CD14-positive monocyte (primary cell): ENCODE measurements around the gene BNC2. TPM values are rescaled to one million over a fixed set of nuclear protein-coding genes. Genes with fewer than 3 reads are reported as not detected.

Experiments
- DNase-seq, 3 donors: peaks; one replicate each; pipeline ENCODE4 v3.0.0-alpha.2; 2011 to 2022
- H2AFZ ChIP-seq: 2 replicates; pipeline ENCODE4 v1.6.0; 2012; ENCODE audit warnings: mild to moderate bottlenecking, low read depth, low read length, inconsistent platforms; ENCODE audit not compliant: insufficient read depth, poor library complexity, severe bottlenecking
- H3K27ac ChIP-seq, 2 donors: 1 replicate in 1 of 2; 2 replicates in 1 of 2; pipeline ENCODE4 v1.5.1; 2012 to 2013; ENCODE audit warnings: low read length in 2 of 2, control low read depth in 1 of 2, inconsistent platforms in 1 of 2, low read depth in 1 of 2, mild to moderate bottlenecking in 1 of 2
- H3K27me3 ChIP-seq, 2 donors: one replicate each; pipeline versions ENCODE4 v1.6.0 to v1.6.1; 2011 to 2013; ENCODE audit warnings: low read length in 2 of 2; ENCODE audit not compliant: control insufficient read depth in 2 of 2, insufficient read depth in 2 of 2
- H3K36me3 ChIP-seq, 2 donors: replicated peaks in 1 of 2; 1 replicate in 1 of 2; 2 replicates in 1 of 2; pipeline versions ENCODE4 v1.5.1 to v1.6.1; 2012 to 2013; ENCODE audit warnings: low read length in 2 of 2, control low read depth in 1 of 2, inconsistent platforms in 1 of 2, mild to moderate bottlenecking in 1 of 2; ENCODE audit not compliant: insufficient read depth in 2 of 2, control insufficient read depth in 1 of 2
- H3K4me1 ChIP-seq, 2 donors: 1 replicate in 1 of 2; 2 replicates in 1 of 2; pipeline versions ENCODE4 v1.5.1 to v1.6.1; 2012 to 2013; ENCODE audit warnings: low read length in 2 of 2, control low read depth in 1 of 2, inconsistent platforms in 1 of 2, mild to moderate bottlenecking in 1 of 2, moderate library complexity in 1 of 2; ENCODE audit not compliant: insufficient read depth in 2 of 2, control insufficient read depth in 1 of 2
- H3K4me2 ChIP-seq: replicated peaks from 2 replicates; pipeline ENCODE3; 2012; ENCODE audit warnings: low read length, moderate library complexity, mild to moderate bottlenecking; ENCODE audit not compliant: poor library complexity, severe bottlenecking; ENCODE audit errors: extremely low read depth
- H3K4me3 ChIP-seq, 3 experiments: fragments of 200-600 bp in 1 of 3; sonication (generic) in 1 of 3; replicated peaks in 1 of 3; 1 replicate in 2 of 3; 2 replicates in 1 of 3; pipeline ENCODE4 v1.5.1; 2011 to 2013; ENCODE audit warnings: low read length in 3 of 3, mild to moderate bottlenecking in 3 of 3, control low read depth in 2 of 3, low read depth in 2 of 3, inconsistent platforms in 1 of 3, moderate library complexity in 1 of 3
- H3K79me2 ChIP-seq: 2 replicates; pipeline ENCODE4 v1.6.0; 2012; ENCODE audit warnings: mild to moderate bottlenecking, control low read depth, inconsistent platforms, low read length, moderate library complexity; ENCODE audit not compliant: insufficient read depth
- H3K9ac ChIP-seq: 2 replicates; pipeline ENCODE4 v1.6.0; 2017; ENCODE audit warnings: low read length, mild to moderate bottlenecking; ENCODE audit not compliant: insufficient read depth, poor library complexity, severe bottlenecking
- H3K9me3 ChIP-seq, 2 donors: replicated peaks in 1 of 2; 1 replicate in 1 of 2; 2 replicates in 1 of 2; pipeline versions ENCODE4 v1.5.1 to v1.6.1; 2012 to 2013; ENCODE audit warnings: low read length in 2 of 2, control low read depth in 1 of 2; ENCODE audit not compliant: control insufficient read depth in 1 of 2, insufficient read depth in 1 of 2
- H4K20me1 ChIP-seq: 2 replicates; pipeline ENCODE4 v1.6.0; 2012; ENCODE audit warnings: mild to moderate bottlenecking, low read length, control low read depth, moderate library complexity; ENCODE audit not compliant: insufficient read depth
- H3K27ac Mint-ChIP-seq, 7 donors: one replicate each; pipeline ENCODE4 v1.8.0; 2020; ENCODE audit warnings: mild to moderate bottlenecking in 7 of 7, mixed read lengths in 7 of 7, moderate library complexity in 6 of 7, inconsistent platforms in 2 of 7
- H3K27me3 Mint-ChIP-seq, 3 donors: one replicate each; pipeline ENCODE4 v1.8.0; 2021 to 2022; ENCODE audit warnings: low read depth in 3 of 3, mild to moderate bottlenecking in 3 of 3, mixed read lengths in 3 of 3, moderate library complexity in 3 of 3, inconsistent platforms in 1 of 3
- H3K36me3 Mint-ChIP-seq, 2 donors: one replicate each; pipeline ENCODE4 v1.8.0; 2020; ENCODE audit warnings: mixed read lengths in 2 of 2, inconsistent platforms in 1 of 2, mild to moderate bottlenecking in 1 of 2
- H3K4me1 Mint-ChIP-seq: one replicate; pipeline ENCODE4 v1.8.0; 2020; ENCODE audit warnings: mild to moderate bottlenecking, mixed read lengths
- H3K4me3 Mint-ChIP-seq, 2 donors: one replicate each; pipeline ENCODE4 v1.8.0; 2020; ENCODE audit warnings: mild to moderate bottlenecking in 2 of 2, mixed read lengths in 2 of 2, moderate library complexity in 1 of 2
- H3K9me3 Mint-ChIP-seq, 7 donors: one replicate each; pipeline ENCODE4 v1.8.0; 2020 to 2022; ENCODE audit warnings: mixed read lengths in 7 of 7, mild to moderate bottlenecking in 6 of 7, moderate library complexity in 6 of 7, inconsistent platforms in 2 of 7
- CTCF ChIP-seq: fragments of 200-600 bp; IDR thresholded peaks from one replicate; pipeline ENCODE4 v1.8.0; 2022; ENCODE audit warnings: antibody characterized with exemption, mild to moderate bottlenecking
- WGBS: methylation state at CpG from one replicate; pipeline ENCODE4 v1.1.5; 2013; ENCODE audit warnings: missing lambda C conversion rate; ENCODE audit not compliant: insufficient coverage; 5-methylcytosine and 5-hydroxymethylcytosine counted together
- intact Hi-C, 2 donors: fragments of 100-400 bp; cut with micrococcal nuclease; formaldehyde crosslinking; loops; one replicate each; pipeline versions ENCODE4 v1.15.0 to v1.15.1; 2023
- polyA plus RNA-seq, 3 donors: library from polyadenylated mRNA; depleted of rRNA in 1 of 3; unstranded in 2 of 3; stranded (reverse) in 1 of 3; fragments of 300-500 nt in 2 of 3; fragments of >200 nt in 1 of 3; fragmentation: Illumina TruSeq in 2 of 3; gene quantifications; 1 replicate in 2 of 3; 2 replicates in 1 of 3; pipeline ENCODE4 v1.2.3, GENCODE V29; 2012 to 2021

BNC2 gene
- polyA plus RNA-seq, 3 donors = 0.01 TPM; not detected in 2

DNA sequence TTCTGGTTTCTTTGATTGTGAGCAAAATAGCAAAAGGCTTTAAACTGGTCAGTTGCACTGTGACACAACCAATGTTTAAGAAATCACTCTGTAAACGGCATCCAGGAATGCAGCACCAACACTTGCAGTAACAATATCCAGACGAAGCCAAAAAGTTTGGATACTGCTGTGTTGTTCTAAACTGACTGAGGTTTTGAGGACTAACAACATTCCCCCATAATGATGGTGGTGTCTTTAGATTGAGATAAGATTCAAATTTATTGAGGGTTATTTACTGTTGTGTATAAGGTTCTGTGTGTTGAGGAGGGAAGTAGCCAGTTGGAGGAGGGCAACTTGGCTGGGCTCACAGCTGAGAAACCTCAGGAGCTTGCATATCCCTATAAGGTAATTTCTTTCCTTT is 353.6 kb downstream of the BNC2 start:
- H3K4me3 ChIP-seq = no peak overlapping the region
- no peak overlapping the region for H3K9ac ChIP-seq
- H3K79me2 ChIP-seq = no peaks in the 10 kb centered on the region
- no peak overlapping the region for H2AFZ ChIP-seq
- no peaks in the 10 kb centered on the region for H3K4me1 ChIP-seq
- no peaks in the 10 kb centered on the region for H4K20me1 ChIP-seq
- H3K27ac ChIP-seq = no peak overlapping the region
- no peaks in the 10 kb centered on the region for H3K9me3 ChIP-seq
- intact Hi-C loops = no loop called here
- peaks cover 0 to 2% (median 0%) of the 10 kb centered on the region in 7 donors for H3K9me3 Mint-ChIP-seq
- no CpG with 5 or more reads among the region's 2 CpGs for WGBS
- H3K27me3 Mint-ChIP-seq = peaks cover 0 to 2% (median 1%) of the 10 kb centered on the region in 3 donors
- no peaks in the 10 kb centered on the region for H3K36me3 ChIP-seq
- H3K4me3 Mint-ChIP-seq = no peak overlapping the region
- no peak overlapping the region for H3K4me2 ChIP-seq
- H3K27ac Mint-ChIP-seq = no peak overlapping the region
- no peak for TF ChIP-seq CTCF
- H3K27me3 ChIP-seq = no peaks in the 10 kb centered on the region
- no peak for DNase-seq
- H3K4me1 Mint-ChIP-seq = peaks cover 2% of the 10 kb centered on the region
- H3K36me3 Mint-ChIP-seq = no peaks in the 10 kb centered on the region

DNA sequence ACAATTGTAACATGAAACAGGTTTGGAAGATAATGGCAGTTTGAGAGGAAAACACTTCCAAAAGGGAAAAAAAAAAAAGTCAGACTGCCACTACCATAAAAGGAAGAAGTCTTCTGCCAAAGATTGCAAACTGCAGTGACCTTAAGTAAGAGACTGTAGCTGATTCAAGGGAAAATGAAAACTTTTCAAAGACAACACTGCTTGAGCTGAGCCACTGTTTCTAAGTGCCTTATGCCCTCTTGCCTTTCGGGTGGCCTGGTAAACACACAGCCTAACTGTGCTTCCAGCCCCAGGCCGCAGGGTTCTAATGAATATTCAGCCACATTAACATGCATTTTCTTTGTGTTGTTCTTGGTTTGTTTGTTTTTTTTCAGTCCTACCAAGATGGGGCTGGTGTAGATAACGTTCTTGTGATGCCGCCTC is 354.6 kb downstream of the BNC2 start:
- H4K20me1 ChIP-seq = no peaks in the 10 kb centered on the region
- no peaks in the 10 kb centered on the region for H3K9me3 ChIP-seq
- no peak overlapping the region for H2AFZ ChIP-seq
- no CpG with 5 or more reads among the region's 4 CpGs for WGBS
- no peaks in the 10 kb centered on the region for H3K4me1 ChIP-seq
- Mint-ChIP-seq H3K27ac (no peak overlapping the region), H3K27me3 (peaks cover 0 to 2% (median 1%) of the 10 kb centered on the region in 3 donors), H3K4me3 (no peak overlapping the region), H3K9me3 (peaks cover 0 to 2% (median 0%) of the 10 kb centered on the region in 7 donors), H3K4me1 (no peaks in the 10 kb centered on the region), H3K36me3 (no peaks in the 10 kb centered on the region)
- H3K4me2 ChIP-seq = no peak overlapping the region
- no peak for TF ChIP-seq CTCF
- no peaks in the 10 kb centered on the region for H3K79me2 ChIP-seq
- no peak overlapping the region for H3K4me3 ChIP-seq
- no peaks in the 10 kb centered on the region for H3K36me3 ChIP-seq
- no peak overlapping the region for H3K27ac ChIP-seq
- H3K27me3 ChIP-seq = no peaks in the 10 kb centered on the region
- H3K9ac ChIP-seq = no peak overlapping the region
- no peak for DNase-seq
- intact Hi-C loops = no loop called here
